Omental fat pad (tissue), 4 donors: Measurements from ENCODE around the gene KRTAP9-4. TPM values are rescaled to one million over a fixed set of nuclear protein-coding genes. Genes with fewer than 3 reads are reported as not detected.

Experiments used
- ATAC-seq: fragments of 150-250 bp; one replicate; pipeline ENCODE4 v1.9.1; 2016; ENCODE audit warnings: mild to moderate bottlenecking, moderate library complexity; ENCODE audit not compliant: low FRiP score
- DNase-seq: peaks from one replicate; pipeline ENCODE4 v3.0.0-alpha.2; 2019; ENCODE audit warnings: low spot score
- small RNA-seq: library from RNA; depleted of rRNA; stranded (forward); fragments of <200 nt; gene quantifications from one replicate; pipeline ENCODE3, GENCODE V24; 2016
- total RNA-seq, 4 donors: library from RNA; depleted of rRNA; stranded (reverse); fragments of >200 nt; gene quantifications; one replicate each; pipeline ENCODE4 v1.1.0, GENCODE V29; 2016
- TF ChIP-seq, protein P1 (sequence below), 3 donors: fragments of 450-650 bp; IDR thresholded peaks; one replicate each; pipeline ENCODE4 v1.5.1; 2016 to 2017; ENCODE audit warnings: antibody characterized with exemption in 3 of 3, mild to moderate bottlenecking in 3 of 3, moderate library complexity in 2 of 3

Gene KRTAP9-4
- total RNA-seq, 4 donors from 2014 or later: not detected

- TF ChIP-seq, protein P1, sequence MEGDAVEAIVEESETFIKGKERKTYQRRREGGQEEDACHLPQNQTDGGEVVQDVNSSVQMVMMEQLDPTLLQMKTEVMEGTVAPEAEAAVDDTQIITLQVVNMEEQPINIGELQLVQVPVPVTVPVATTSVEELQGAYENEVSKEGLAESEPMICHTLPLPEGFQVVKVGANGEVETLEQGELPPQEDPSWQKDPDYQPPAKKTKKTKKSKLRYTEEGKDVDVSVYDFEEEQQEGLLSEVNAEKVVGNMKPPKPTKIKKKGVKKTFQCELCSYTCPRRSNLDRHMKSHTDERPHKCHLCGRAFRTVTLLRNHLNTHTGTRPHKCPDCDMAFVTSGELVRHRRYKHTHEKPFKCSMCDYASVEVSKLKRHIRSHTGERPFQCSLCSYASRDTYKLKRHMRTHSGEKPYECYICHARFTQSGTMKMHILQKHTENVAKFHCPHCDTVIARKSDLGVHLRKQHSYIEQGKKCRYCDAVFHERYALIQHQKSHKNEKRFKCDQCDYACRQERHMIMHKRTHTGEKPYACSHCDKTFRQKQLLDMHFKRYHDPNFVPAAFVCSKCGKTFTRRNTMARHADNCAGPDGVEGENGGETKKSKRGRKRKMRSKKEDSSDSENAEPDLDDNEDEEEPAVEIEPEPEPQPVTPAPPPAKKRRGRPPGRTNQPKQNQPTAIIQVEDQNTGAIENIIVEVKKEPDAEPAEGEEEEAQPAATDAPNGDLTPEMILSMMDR (IDR thresholded peaks at IDR 0.05): no peak
- DNase-seq: no peak
- ATAC-seq: no peak
These were observed 49.1 kb downstream of the KRTAP9-4 start for GRCh38 chr17:41298458-41299135.

Small RNAs within 50 kb of the gene (small RNA-seq; reads per million reads assigned to genes)
- gene KRTAP9-10P: not detected

Other genes with a start within 250 kb of the KRTAP9-4 start
- gene KRTAP3-2, start 249.8 kb upstream of the KRTAP9-4 start, total RNA-seq: not detected
- not detected for gene KRTAP3-1, start 240.6 kb upstream of the KRTAP9-4 start, total RNA-seq
- not detected for gene KRTAP1-5, start 222.5 kb upstream of the KRTAP9-4 start, total RNA-seq
- not detected for gene KRTAP1-4, start 219.5 kb upstream of the KRTAP9-4 start, total RNA-seq
- gene KRTAP1-3, start 214.8 kb upstream of the KRTAP9-4 start, total RNA-seq: not detected
- not detected for gene KRTAP1-1, start 208.2 kb upstream of the KRTAP9-4 start, total RNA-seq
- gene KRTAP2-1, start 202.4 kb upstream of the KRTAP9-4 start, total RNA-seq: not detected
- gene KRTAP2-2, start 194.5 kb upstream of the KRTAP9-4 start, total RNA-seq: not detected
- not detected for gene KRTAP2-3, start 189.6 kb upstream of the KRTAP9-4 start, total RNA-seq
- not detected for gene KRTAP2-4, start 183.8 kb upstream of the KRTAP9-4 start, total RNA-seq
- gene KRTAP4-7, start 165.5 kb upstream of the KRTAP9-4 start, total RNA-seq: not detected
- gene KRTAP4-8, start 151.5 kb upstream of the KRTAP9-4 start, total RNA-seq: not detected
- gene KRTAP4-16, start 147.5 kb upstream of the KRTAP9-4 start, total RNA-seq: not detected
- gene KRTAP4-9, start 144.3 kb upstream of the KRTAP9-4 start, total RNA-seq: not detected
- not detected for gene KRTAP4-11, start 131.3 kb upstream of the KRTAP9-4 start, total RNA-seq
- not detected for gene KRTAP4-12, start 125.5 kb upstream of the KRTAP9-4 start, total RNA-seq
- not detected for gene KRTAP4-6, start 109.1 kb upstream of the KRTAP9-4 start, total RNA-seq
- gene KRTAP4-5, start 99.9 kb upstream of the KRTAP9-4 start, total RNA-seq: not detected
- not detected for gene KRTAP4-4, start 88.9 kb upstream of the KRTAP9-4 start, total RNA-seq
- gene KRTAP4-3, start 81.5 kb upstream of the KRTAP9-4 start, total RNA-seq: not detected
- gene KRTAP4-2, start 71.5 kb upstream of the KRTAP9-4 start, total RNA-seq: not detected
- not detected for gene KRTAP4-1, start 64.8 kb upstream of the KRTAP9-4 start, total RNA-seq
- gene KRTAP9-1, start 59.8 kb upstream of the KRTAP9-4 start, total RNA-seq: not detected
- not detected for gene KRTAP9-2, start 23.0 kb upstream of the KRTAP9-4 start, total RNA-seq
- not detected for gene KRTAP9-3, start 17.2 kb upstream of the KRTAP9-4 start, total RNA-seq
- not detected for gene KRTAP9-8, start 11.7 kb upstream of the KRTAP9-4 start, total RNA-seq
- not detected for gene KRTAP9-9, start 5.7 kb downstream of the KRTAP9-4 start, total RNA-seq
- gene KRTAP9-6, start 15.7 kb downstream of the KRTAP9-4 start, total RNA-seq: not detected
- gene KRTAP9-7, start 26.0 kb downstream of the KRTAP9-4 start, total RNA-seq: not detected
- gene KRTAP29-1, start 53.2 kb downstream of the KRTAP9-4 start, total RNA-seq: not detected
- gene KRTAP16-1, start 59.6 kb downstream of the KRTAP9-4 start, total RNA-seq: not detected
- gene KRTAP17-1, start 66.0 kb downstream of the KRTAP9-4 start, total RNA-seq: not detected
- gene KRT33A, start 101.1 kb downstream of the KRTAP9-4 start, total RNA-seq: not detected
- gene KRT33B, start 120.1 kb downstream of the KRTAP9-4 start, total RNA-seq: not detected
- not detected for gene KRT34, start 132.6 kb downstream of the KRTAP9-4 start, total RNA-seq
- not detected for gene KRT31, start 147.9 kb downstream of the KRTAP9-4 start, total RNA-seq
- gene KRT37, start 174.9 kb downstream of the KRTAP9-4 start, total RNA-seq: not detected
- not detected for gene KRT38, start 191.3 kb downstream of the KRTAP9-4 start, total RNA-seq
- not detected for gene KRT32, start 217.7 kb downstream of the KRTAP9-4 start, total RNA-seq
- not detected for gene KRT35, start 231.5 kb downstream of the KRTAP9-4 start, total RNA-seq
- gene KRT36, start 240.2 kb downstream of the KRTAP9-4 start, total RNA-seq: not detected